ENCODE data around the gene ATP2A2.
"Not testable (repeated sequence)": the region's sequence is repeated elsewhere in the genome, so short reads cannot be mapped to it uniquely, and the experiment has no call there.

ATP2A2 gene

DNA sequence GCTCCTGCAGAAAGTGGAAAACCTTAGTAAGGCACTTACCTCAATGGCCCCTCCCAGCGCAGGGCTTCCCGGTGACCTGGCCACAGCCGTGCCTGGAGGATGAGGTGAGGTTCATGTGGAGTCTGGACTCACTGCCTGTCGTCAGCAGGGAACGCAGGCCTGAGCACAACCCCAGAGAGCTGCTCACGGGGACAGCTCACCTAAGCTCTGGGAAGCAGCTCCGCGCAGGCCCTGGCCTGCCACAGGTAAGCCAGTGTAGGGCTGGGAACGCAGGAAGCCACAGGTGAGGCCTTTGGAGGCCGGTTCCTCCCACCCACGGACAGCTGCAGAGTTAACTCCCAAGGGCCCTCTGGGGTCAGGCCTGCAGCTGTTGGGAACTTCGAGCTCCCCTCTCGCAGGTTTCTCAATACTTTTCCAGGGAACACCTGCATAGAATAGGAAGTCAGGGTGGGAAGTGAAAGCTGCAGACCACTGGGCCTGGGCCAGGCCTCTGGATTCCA lies 89.7 kb downstream of the ATP2A2 start:
- no peak for DNase-seq

DNA sequence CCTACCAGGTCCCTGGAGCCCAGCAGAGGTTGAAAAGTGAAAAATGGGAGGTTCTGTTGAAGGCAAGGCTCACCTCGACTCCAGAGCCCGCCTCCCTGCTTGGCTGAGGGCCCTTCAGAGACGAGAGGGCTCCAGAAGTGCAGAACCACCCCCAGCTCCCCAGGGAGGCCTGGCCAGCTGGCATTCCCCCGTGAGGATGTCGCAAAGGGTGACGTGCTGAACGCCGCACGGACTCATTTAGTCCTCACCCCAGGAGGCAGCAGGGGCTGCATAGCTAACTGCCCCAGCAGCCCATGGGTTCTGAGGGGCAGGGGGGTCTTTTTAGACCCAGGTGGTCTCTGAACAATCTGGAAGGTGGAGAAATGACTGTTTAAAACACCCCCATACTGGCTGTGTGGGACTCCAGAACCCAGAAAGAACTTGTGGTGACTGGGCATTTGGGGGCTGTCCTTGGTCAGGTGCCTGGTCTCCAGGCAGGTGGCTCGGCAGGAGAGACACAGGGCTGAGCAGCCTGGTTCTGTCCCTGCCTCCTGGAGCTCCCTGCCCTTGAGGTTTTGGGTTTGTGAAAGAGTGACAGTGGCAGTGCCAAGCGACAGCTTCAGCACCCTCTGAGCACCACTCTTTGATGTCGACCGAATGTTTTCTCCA lies 90.5 kb downstream of the ATP2A2 start:
- no peak for DNase-seq

- no peak for DNase-seq
Observed at GRCh38 chr12:110372056-110372425, 91.0 kb downstream of the ATP2A2 start.

DNA sequence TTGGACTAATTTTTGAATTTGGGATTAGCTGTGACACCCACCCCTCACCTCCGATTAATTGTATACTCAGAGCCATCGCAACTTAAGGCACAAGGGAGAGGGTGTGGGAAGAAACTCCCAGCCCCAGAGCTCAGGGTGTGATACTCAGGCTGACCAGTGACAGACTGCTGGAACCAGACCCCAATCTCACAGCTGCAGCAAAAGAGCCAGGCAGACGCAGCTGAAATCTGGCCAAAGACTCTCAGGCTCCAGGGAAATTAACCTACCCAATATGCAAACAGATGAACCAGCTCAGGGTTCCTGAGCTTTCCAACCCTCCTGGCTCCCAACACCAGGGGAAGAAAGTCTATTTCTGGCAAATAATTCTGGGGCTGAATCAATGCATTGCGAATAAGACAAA lies 92.0 kb downstream of the ATP2A2 start:
- no peak for DNase-seq

- no peak for DNase-seq
Observed at GRCh38 chr12:110373425-110373824, 92.4 kb downstream of the ATP2A2 start.

DNA sequence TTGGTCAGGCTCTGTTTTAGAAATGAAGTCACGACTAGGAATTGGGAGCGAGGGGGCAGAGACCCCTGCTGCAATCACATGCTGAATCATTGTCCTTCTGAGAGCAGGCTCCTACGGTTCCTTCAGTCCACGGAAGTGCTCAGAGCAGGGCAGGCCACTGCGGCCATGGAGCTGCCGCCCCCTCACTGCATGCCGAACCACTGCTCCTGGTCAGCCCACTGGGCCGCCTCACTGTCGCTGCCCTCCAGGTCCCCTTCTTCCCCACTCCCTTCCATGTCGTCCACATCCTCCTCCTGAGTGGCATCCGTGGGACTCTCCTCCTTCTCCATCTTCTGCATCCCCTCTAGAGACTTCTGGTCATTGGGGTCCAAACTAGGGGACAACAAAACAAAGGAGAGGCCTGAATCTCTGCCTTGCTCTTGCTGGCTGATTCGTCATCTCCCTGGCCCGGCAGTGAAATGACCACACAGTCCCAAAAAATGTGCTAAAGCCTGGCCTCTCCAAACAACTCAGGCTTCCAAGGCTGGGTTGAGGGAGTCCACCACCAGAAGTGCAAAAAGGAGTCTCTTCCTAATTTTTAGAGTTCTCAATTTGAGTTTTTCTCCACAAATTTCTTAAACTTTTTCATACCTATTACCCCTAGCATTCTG lies 93.0 kb downstream of the ATP2A2 start:
- DNase-seq = no peak

- DNase-seq = not testable (repeated sequence)
Observed at GRCh38 chr12:110378131-110378790, 97.2 kb downstream of the ATP2A2 start.

DNA sequence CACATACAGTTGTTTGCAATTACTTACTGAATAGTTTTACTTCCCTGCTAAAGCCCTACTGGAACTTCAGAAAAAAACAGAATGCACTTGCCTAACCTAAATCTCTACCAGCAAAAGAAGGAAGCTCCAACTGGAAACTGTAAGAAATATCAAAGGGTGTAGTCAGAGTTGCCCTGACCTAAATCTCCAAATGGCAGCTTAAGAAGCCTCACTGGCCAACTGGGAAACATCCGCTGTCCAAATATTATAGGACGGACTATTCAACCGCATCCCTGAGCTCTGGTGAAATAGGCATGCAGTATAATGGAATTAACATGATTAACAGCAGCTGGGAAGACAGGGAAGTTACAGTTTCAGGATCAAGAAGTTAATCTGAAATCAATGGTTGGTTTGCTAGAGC lies 98.2 kb downstream of the ATP2A2 start:
- no peak for DNase-seq

GRCh38 chr12:110379631-110380030 lies 98.6 kb downstream of the ATP2A2 start:
- no peak for DNase-seq

GRCh38 chr12:110382683-110383082 lies 101.6 kb downstream of the ATP2A2 start:
- no peak for DNase-seq
